ENCODE data around the gene MIA3.

DNA sequence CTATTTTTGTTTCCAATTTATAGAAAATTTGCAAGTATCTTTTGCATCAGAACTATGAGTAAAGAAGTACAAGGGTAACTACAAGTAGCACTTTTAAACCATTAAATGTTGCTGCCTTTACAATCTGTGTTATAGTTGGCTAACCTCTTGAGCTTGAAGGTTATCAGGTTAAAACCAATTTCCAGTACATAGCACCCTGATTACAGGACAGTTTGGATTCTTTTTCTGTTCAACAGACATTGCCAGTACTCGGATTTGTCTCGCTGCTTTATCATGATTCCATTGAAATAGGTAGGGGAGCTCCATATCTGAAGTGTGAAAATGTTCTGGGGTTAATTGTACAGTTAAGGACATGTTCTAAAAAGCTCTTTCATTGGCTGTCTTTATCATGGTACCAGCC is 40.0 kb downstream of the MIA3 start:
- TF ChIP-seq, protein P1, sequence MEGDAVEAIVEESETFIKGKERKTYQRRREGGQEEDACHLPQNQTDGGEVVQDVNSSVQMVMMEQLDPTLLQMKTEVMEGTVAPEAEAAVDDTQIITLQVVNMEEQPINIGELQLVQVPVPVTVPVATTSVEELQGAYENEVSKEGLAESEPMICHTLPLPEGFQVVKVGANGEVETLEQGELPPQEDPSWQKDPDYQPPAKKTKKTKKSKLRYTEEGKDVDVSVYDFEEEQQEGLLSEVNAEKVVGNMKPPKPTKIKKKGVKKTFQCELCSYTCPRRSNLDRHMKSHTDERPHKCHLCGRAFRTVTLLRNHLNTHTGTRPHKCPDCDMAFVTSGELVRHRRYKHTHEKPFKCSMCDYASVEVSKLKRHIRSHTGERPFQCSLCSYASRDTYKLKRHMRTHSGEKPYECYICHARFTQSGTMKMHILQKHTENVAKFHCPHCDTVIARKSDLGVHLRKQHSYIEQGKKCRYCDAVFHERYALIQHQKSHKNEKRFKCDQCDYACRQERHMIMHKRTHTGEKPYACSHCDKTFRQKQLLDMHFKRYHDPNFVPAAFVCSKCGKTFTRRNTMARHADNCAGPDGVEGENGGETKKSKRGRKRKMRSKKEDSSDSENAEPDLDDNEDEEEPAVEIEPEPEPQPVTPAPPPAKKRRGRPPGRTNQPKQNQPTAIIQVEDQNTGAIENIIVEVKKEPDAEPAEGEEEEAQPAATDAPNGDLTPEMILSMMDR (IDR thresholded peaks at IDR 0.05 in 4 of 5, conservative IDR thresholded peaks at IDR 0.05 in 1 of 5), result no peak
- no peak for TF ChIP-seq POLR2A (IDR thresholded peaks at IDR 0.05)

Data from gastrocnemius medialis (tissue), 4 donors.